Gastroesophageal sphincter (tissue), 3 donors: ENCODE results near the gene TP63.

Experiments
- CTCF ChIP-seq, 4 experiments: fragments of 200-600 bp in 2 of 4; fragments of 450-650 bp in 2 of 4; sonication (generic) in 1 of 4; IDR thresholded peaks; one replicate each; pipeline ENCODE4 v1.5.1; 2017 to 2019; ENCODE audit warnings: antibody characterized with exemption in 4 of 4, mild to moderate bottlenecking in 2 of 4, moderate library complexity in 2 of 4
- POLR2A ChIP-seq, 2 donors: fragments of 450-650 bp; IDR thresholded peaks; one replicate each; pipeline ENCODE4 v1.6.1; 2017; ENCODE audit warnings: antibody characterized with exemption in 2 of 2, mild to moderate bottlenecking in 2 of 2, moderate library complexity in 1 of 2
- POLR2AphosphoS5 ChIP-seq: sonication (generic); formaldehyde crosslinking; IDR thresholded peaks from one replicate; pipeline ENCODE4 v1.6.1; 2017; ENCODE audit warnings: antibody characterized with exemption

- TF ChIP-seq CTCF (IDR thresholded peaks at IDR 0.05) (no peak), POLR2A (IDR thresholded peaks at IDR 0.05) (no peak), POLR2AphosphoS5 (no peak)
These were observed 278.4 kb downstream of the TP63 start for GRCh38 chr3:189909573-189909972.
